ENCODE data around the gene ZC3H13.

ZC3H13 gene

GRCh38 chr13:46088821-46089562 lies 36.4 kb upstream of the ZC3H13 start:
- Histone ChIP-seq H3K27me3 (ENCODE audit: control insufficient read depth in 1 of 2, insufficient read depth in 2 of 2, low read length in 2 of 2) (no peaks in the 10 kb centered on the region), H3K4me1 (ENCODE audit: control insufficient read depth in 1 of 2, insufficient read depth in 2 of 2, low read length in 2 of 2) (no peaks in the 10 kb centered on the region), H3K9me3 (ENCODE audit: control insufficient read depth in 1 of 2, low read length in 2 of 2) (no peaks in the 10 kb centered on the region), H3K36me3 (ENCODE audit: control insufficient read depth in 1 of 2, insufficient read depth in 2 of 2, low read length in 2 of 2) (no peaks in the 10 kb centered on the region), H3K27ac (ENCODE audit: low read depth, low read length) (no peak overlapping the region), H3K9ac (ENCODE audit: low read depth in 1 of 2, low read length in 2 of 2) (no peak overlapping the region), H3K4me3 (ENCODE audit: low read depth in 1 of 2, low read length in 2 of 2) (no peak overlapping the region)

- Histone ChIP-seq H3K27ac (ENCODE audit: low read depth, low read length) (no peak overlapping the region), H3K9ac (ENCODE audit: low read depth in 1 of 2, low read length in 2 of 2) (no peak overlapping the region), H3K27me3 (ENCODE audit: control insufficient read depth in 1 of 2, insufficient read depth in 2 of 2, low read length in 2 of 2) (no peaks in the 10 kb centered on the region), H3K36me3 (ENCODE audit: control insufficient read depth in 1 of 2, insufficient read depth in 2 of 2, low read length in 2 of 2) (no peaks in the 10 kb centered on the region), H3K9me3 (ENCODE audit: control insufficient read depth in 1 of 2, low read length in 2 of 2) (no peaks in the 10 kb centered on the region), H3K4me1 (ENCODE audit: control insufficient read depth in 1 of 2, insufficient read depth in 2 of 2, low read length in 2 of 2) (no peaks in the 10 kb centered on the region), H3K4me3 (ENCODE audit: low read depth in 1 of 2, low read length in 2 of 2) (no peak overlapping the region)
Observed at GRCh38 chr13:46087481-46087880, 34.9 kb upstream of the ZC3H13 start.

- Histone ChIP-seq H3K4me3 (ENCODE audit: low read depth in 1 of 2, low read length in 2 of 2) (no peak overlapping the region), H3K4me1 (ENCODE audit: control insufficient read depth in 1 of 2, insufficient read depth in 2 of 2, low read length in 2 of 2) (no peaks in the 10 kb centered on the region), H3K27me3 (ENCODE audit: control insufficient read depth in 1 of 2, insufficient read depth in 2 of 2, low read length in 2 of 2) (no peaks in the 10 kb centered on the region), H3K9me3 (ENCODE audit: control insufficient read depth in 1 of 2, low read length in 2 of 2) (no peaks in the 10 kb centered on the region), H3K9ac (ENCODE audit: low read depth in 1 of 2, low read length in 2 of 2) (no peak overlapping the region), H3K36me3 (ENCODE audit: control insufficient read depth in 1 of 2, insufficient read depth in 2 of 2, low read length in 2 of 2) (no peaks in the 10 kb centered on the region), H3K27ac (ENCODE audit: low read depth, low read length) (no peak overlapping the region)
Observed at GRCh38 chr13:46086985-46087384, 34.4 kb upstream of the ZC3H13 start.

GRCh38 chr13:46086421-46086922 lies 33.9 kb upstream of the ZC3H13 start:
- Histone ChIP-seq H3K4me1 (ENCODE audit: control insufficient read depth in 1 of 2, insufficient read depth in 2 of 2, low read length in 2 of 2) (no peaks in the 10 kb centered on the region), H3K9me3 (ENCODE audit: control insufficient read depth in 1 of 2, low read length in 2 of 2) (no peaks in the 10 kb centered on the region), H3K27me3 (ENCODE audit: control insufficient read depth in 1 of 2, insufficient read depth in 2 of 2, low read length in 2 of 2) (no peaks in the 10 kb centered on the region), H3K36me3 (ENCODE audit: control insufficient read depth in 1 of 2, insufficient read depth in 2 of 2, low read length in 2 of 2) (no peaks in the 10 kb centered on the region), H3K4me3 (ENCODE audit: low read depth in 1 of 2, low read length in 2 of 2) (no peak overlapping the region), H3K27ac (ENCODE audit: low read depth, low read length) (no peak overlapping the region), H3K9ac (ENCODE audit: low read depth in 1 of 2, low read length in 2 of 2) (no peak overlapping the region)

- H3K4me1 ChIP-seq (ENCODE audit: control insufficient read depth in 1 of 2, insufficient read depth in 2 of 2, low read length in 2 of 2): no peaks in the 10 kb centered on the region
- H3K27me3 ChIP-seq (ENCODE audit: control insufficient read depth in 1 of 2, insufficient read depth in 2 of 2, low read length in 2 of 2): no peaks in the 10 kb centered on the region
- no peaks in the 10 kb centered on the region for H3K36me3 ChIP-seq (ENCODE audit: control insufficient read depth in 1 of 2, insufficient read depth in 2 of 2, low read length in 2 of 2)
- no peak overlapping the region for H3K27ac ChIP-seq (ENCODE audit: low read depth, low read length)
- H3K4me3 ChIP-seq (ENCODE audit: low read depth in 1 of 2, low read length in 2 of 2): no peak overlapping the region
- H3K9me3 ChIP-seq (ENCODE audit: control insufficient read depth in 1 of 2, low read length in 2 of 2): no peaks in the 10 kb centered on the region
- H3K9ac ChIP-seq (ENCODE audit: low read depth in 1 of 2, low read length in 2 of 2): no peak overlapping the region
Observed at GRCh38 chr13:46085737-46086136, 33.2 kb upstream of the ZC3H13 start.

- H3K27ac ChIP-seq (ENCODE audit: low read depth, low read length): no peak overlapping the region
- H3K9me3 ChIP-seq (ENCODE audit: control insufficient read depth in 1 of 2, low read length in 2 of 2): no peaks in the 10 kb centered on the region
- no peaks in the 10 kb centered on the region for H3K36me3 ChIP-seq (ENCODE audit: control insufficient read depth in 1 of 2, insufficient read depth in 2 of 2, low read length in 2 of 2)
- H3K9ac ChIP-seq (ENCODE audit: low read depth in 1 of 2, low read length in 2 of 2): no peak overlapping the region
- H3K4me1 ChIP-seq (ENCODE audit: control insufficient read depth in 1 of 2, insufficient read depth in 2 of 2, low read length in 2 of 2): no peaks in the 10 kb centered on the region
- H3K4me3 ChIP-seq (ENCODE audit: low read depth in 1 of 2, low read length in 2 of 2): no peak overlapping the region
- H3K27me3 ChIP-seq (ENCODE audit: control insufficient read depth in 1 of 2, insufficient read depth in 2 of 2, low read length in 2 of 2): no peaks in the 10 kb centered on the region
Observed at GRCh38 chr13:46082324-46082723, 29.8 kb upstream of the ZC3H13 start.

GRCh38 chr13:46079770-46080169 lies 27.2 kb upstream of the ZC3H13 start:
- H3K9ac ChIP-seq (ENCODE audit: low read depth in 1 of 2, low read length in 2 of 2): no peak overlapping the region
- H3K27ac ChIP-seq (ENCODE audit: low read depth, low read length): no peak overlapping the region
- no peaks in the 10 kb centered on the region for H3K9me3 ChIP-seq (ENCODE audit: control insufficient read depth in 1 of 2, low read length in 2 of 2)

GRCh38 chr13:46077265-46077664 lies 24.7 kb upstream of the ZC3H13 start:
- H3K9ac ChIP-seq (ENCODE audit: low read depth in 1 of 2, low read length in 2 of 2): no peak overlapping the region
- no peaks in the 10 kb centered on the region for H3K27me3 ChIP-seq (ENCODE audit: control insufficient read depth in 1 of 2, insufficient read depth in 2 of 2, low read length in 2 of 2)
- no peak overlapping the region for H3K27ac ChIP-seq (ENCODE audit: low read depth, low read length)
- H3K9me3 ChIP-seq (ENCODE audit: control insufficient read depth in 1 of 2, low read length in 2 of 2): no peaks in the 10 kb centered on the region
- H3K4me3 ChIP-seq (ENCODE audit: low read depth in 1 of 2, low read length in 2 of 2): no peak overlapping the region
- no peaks in the 10 kb centered on the region for H3K4me1 ChIP-seq (ENCODE audit: control insufficient read depth in 1 of 2, insufficient read depth in 2 of 2, low read length in 2 of 2)
- no peaks in the 10 kb centered on the region for H3K36me3 ChIP-seq (ENCODE audit: control insufficient read depth in 1 of 2, insufficient read depth in 2 of 2, low read length in 2 of 2)

More at GRCh38 chr13:46079770-46080169, 27.2 kb upstream of the ZC3H13 start:
- Histone ChIP-seq H3K4me1 (ENCODE audit: control insufficient read depth in 1 of 2, insufficient read depth in 2 of 2, low read length in 2 of 2) (no peaks in the 10 kb centered on the region), H3K36me3 (ENCODE audit: control insufficient read depth in 1 of 2, insufficient read depth in 2 of 2, low read length in 2 of 2) (no peaks in the 10 kb centered on the region), H3K4me3 (ENCODE audit: low read depth in 1 of 2, low read length in 2 of 2) (no peak overlapping the region), H3K27me3 (ENCODE audit: control insufficient read depth in 1 of 2, insufficient read depth in 2 of 2, low read length in 2 of 2) (no peaks in the 10 kb centered on the region)

- no peaks in the 10 kb centered on the region for H3K9me3 ChIP-seq (ENCODE audit: control insufficient read depth in 1 of 2, low read length in 2 of 2)
- no peaks in the 10 kb centered on the region for H3K4me1 ChIP-seq (ENCODE audit: control insufficient read depth in 1 of 2, insufficient read depth in 2 of 2, low read length in 2 of 2)
- no peaks in the 10 kb centered on the region for H3K36me3 ChIP-seq (ENCODE audit: control insufficient read depth in 1 of 2, insufficient read depth in 2 of 2, low read length in 2 of 2)
- no peak overlapping the region for H3K4me3 ChIP-seq (ENCODE audit: low read depth in 1 of 2, low read length in 2 of 2)
- no peak overlapping the region for H3K9ac ChIP-seq (ENCODE audit: low read depth in 1 of 2, low read length in 2 of 2)
- H3K27ac ChIP-seq (ENCODE audit: low read depth, low read length): no peak overlapping the region
- no peaks in the 10 kb centered on the region for H3K27me3 ChIP-seq (ENCODE audit: control insufficient read depth in 1 of 2, insufficient read depth in 2 of 2, low read length in 2 of 2)
Observed at GRCh38 chr13:46076827-46077226, 24.3 kb upstream of the ZC3H13 start.

- no peaks in the 10 kb centered on the region for H3K27me3 ChIP-seq (ENCODE audit: control insufficient read depth in 1 of 2, insufficient read depth in 2 of 2, low read length in 2 of 2)
- H3K9me3 ChIP-seq (ENCODE audit: control insufficient read depth in 1 of 2, low read length in 2 of 2): no peaks in the 10 kb centered on the region
- no peak overlapping the region for H3K27ac ChIP-seq (ENCODE audit: low read depth, low read length)
- no peaks in the 10 kb centered on the region for H3K36me3 ChIP-seq (ENCODE audit: control insufficient read depth in 1 of 2, insufficient read depth in 2 of 2, low read length in 2 of 2)
- no peak overlapping the region for H3K9ac ChIP-seq (ENCODE audit: low read depth in 1 of 2, low read length in 2 of 2)
- H3K4me3 ChIP-seq (ENCODE audit: low read depth in 1 of 2, low read length in 2 of 2): no peak overlapping the region
- no peaks in the 10 kb centered on the region for H3K4me1 ChIP-seq (ENCODE audit: control insufficient read depth in 1 of 2, insufficient read depth in 2 of 2, low read length in 2 of 2)
Observed at GRCh38 chr13:46075811-46076210, 23.3 kb upstream of the ZC3H13 start.

All from duodenal mucosa (tissue), 2 donors.